C4-2B (cell line): ENCODE measurements around the gene BCAR3.

Experiments
- CTCF ChIP-seq: fragments of 450-650 bp; conservative IDR thresholded peaks from 2 replicates; pipeline ENCODE4 v1.5.1; 2017; ENCODE audit warnings: mild to moderate bottlenecking
- ZFX ChIP-seq: fragments of 450-650 bp; IDR thresholded peaks from 2 replicates; pipeline ENCODE4 v1.6.1; 2017

- no peak for TF ChIP-seq CTCF
- no peak for TF ChIP-seq ZFX
Measured at GRCh38 chr1:93533677-93534076, 148.0 kb downstream of the BCAR3 start.
